ENCODE results near the gene HERC4.

GRCh38 chr10:68077026-68077425 lies 1.9 kb upstream of the HERC4 start:
- TF ChIP-seq CTCF (IDR thresholded peaks at IDR 0.05) = no peak
- TF ChIP-seq ZFX (IDR thresholded peaks at IDR 0.05; ENCODE audit: borderline replicate concordance) = no peak

Data from 22Rv1 (cell line).